ENCODE results near the gene OR6J1. TPM values are rescaled to one million over a fixed set of nuclear protein-coding genes. Genes with fewer than 3 reads are reported as not detected.

OR6J1 gene
- total and polyA plus RNA-seq, 10 donors, result not detected

GRCh38 chr14:22664261-22664660, 20.1 kb upstream of the OR6J1 start:
- no peak for DNase-seq
- Histone ChIP-seq H3K4me3 (no peak overlapping the region), H3K4me1 (no peaks in the 10 kb centered on the region), H3K36me3 (no peaks in the 10 kb centered on the region), H3K9me3 (no peaks in the 10 kb centered on the region), H3K27me3 (replicated peaks in 1 of 7) (no peaks in the 10 kb centered on the region), H3K27ac (no peak overlapping the region)
- TF ChIP-seq CTCF (IDR thresholded peaks at IDR 0.05 in 8 of 11, conservative IDR thresholded peaks at IDR 0.05 in 3 of 11) (no peak), POLR2AphosphoS5 (IDR thresholded peaks at IDR 0.05) (no peak), POLR2A (IDR thresholded peaks at IDR 0.05) (no peak)
- intact Hi-C loops (cut with DNase I; ENCODE audit: low total_unique reads), result no loop called here
- 61 to 80% (median 74%) methylated on average over 6 of the region's 6 CpGs for WGBS, 5 donors

GRCh38 chr14:22660654-22661053, 16.5 kb upstream of the OR6J1 start:
- H3K9me3 ChIP-seq, result no peaks in the 10 kb centered on the region
- H3K27ac ChIP-seq, result no peak overlapping the region
- no peaks in the 10 kb centered on the region for H3K27me3 ChIP-seq (replicated peaks in 1 of 7)
- no peak for DNase-seq
- H3K36me3 ChIP-seq, result no peaks in the 10 kb centered on the region
- intact Hi-C loops (cut with DNase I; ENCODE audit: low total_unique reads), result no loop called here
- TF ChIP-seq CTCF (IDR thresholded peaks at IDR 0.05 in 8 of 11, conservative IDR thresholded peaks at IDR 0.05 in 3 of 11) (no peak), POLR2A (IDR thresholded peaks at IDR 0.05) (no peak), POLR2AphosphoS5 (IDR thresholded peaks at IDR 0.05) (no peak)
- no peaks in the 10 kb centered on the region for H3K4me1 ChIP-seq
- H3K4me3 ChIP-seq, result no peak overlapping the region
- 94 to 99% (median 97%) methylated on average over 4 of the region's 4 CpGs for WGBS, 5 donors

- no peaks in the 10 kb centered on the region for H3K9me3 ChIP-seq
- WGBS, 5 donors, result 39 to 58% (median 50%) methylated on average over 1 of the region's 1 CpG
- intact Hi-C loops (cut with DNase I; ENCODE audit: low total_unique reads), result loop anchor here (10.0 kb wide), 1 partner anchor 264 kb away; no protein-coding TSS in a partner anchor
- no peak for DNase-seq
- H3K27me3 ChIP-seq (replicated peaks in 1 of 7), result no peaks in the 10 kb centered on the region
- no peaks in the 10 kb centered on the region for H3K36me3 ChIP-seq
- no peak overlapping the region for H3K4me3 ChIP-seq
- no peak overlapping the region for H3K27ac ChIP-seq
- TF ChIP-seq POLR2A (IDR thresholded peaks at IDR 0.05), result no peak
- no peak for TF ChIP-seq CTCF (IDR thresholded peaks at IDR 0.05 in 8 of 11, conservative IDR thresholded peaks at IDR 0.05 in 3 of 11)
- no peak for TF ChIP-seq POLR2AphosphoS5 (IDR thresholded peaks at IDR 0.05)
- no peaks in the 10 kb centered on the region for H3K4me1 ChIP-seq
These were observed 14.8 kb upstream of the OR6J1 start for GRCh38 chr14:22658946-22659345.

- intact Hi-C loops (cut with DNase I; ENCODE audit: low total_unique reads), result loop anchor here (10.0 kb wide), 1 partner anchor 263 kb away; no protein-coding TSS in a partner anchor
- Histone ChIP-seq H3K27me3 (replicated peaks in 1 of 7) (no peaks in the 10 kb centered on the region), H3K4me3 (no peak overlapping the region), H3K36me3 (no peaks in the 10 kb centered on the region), H3K4me1 (peaks cover 0 to 4% (median 0%) of the 10 kb centered on the region in 6 donors), H3K9me3 (no peaks in the 10 kb centered on the region), H3K27ac (no peak overlapping the region)
- TF ChIP-seq CTCF (IDR thresholded peaks at IDR 0.05 in 8 of 11, conservative IDR thresholded peaks at IDR 0.05 in 3 of 11) (peak in 8 of 11 experiments; percentile 35 to 57 (median 39)), POLR2A (IDR thresholded peaks at IDR 0.05) (no peak), POLR2AphosphoS5 (IDR thresholded peaks at IDR 0.05) (no peak)
- DNase-seq, result no peak
- 73 to 100% (median 80%) methylated on average over 1 of the region's 1 CpG for WGBS, 5 donors
These were observed 13.7 kb upstream of the OR6J1 start for GRCh38 chr14:22657861-22658260.

All from spleen (tissue), 11 donors.